Hepatocyte (in vitro differentiated cells): ENCODE results near the gene MITF.

Experiments used
- CTCF ChIP-seq: fragments of 200-600 bp; sonication (generic); IDR thresholded peaks from 2 replicates; pipeline ENCODE4 v1.5.1; 2016; ENCODE audit warnings: antibody characterized with exemption, mild to moderate bottlenecking; ENCODE audit not compliant: poor library complexity
- EZH2 ChIP-seq: fragments of 200-600 bp; sonication (generic); IDR thresholded peaks from 2 replicates; pipeline ENCODE4 v1.6.1; 2016; ENCODE audit warnings: antibody characterized with exemption, mild to moderate bottlenecking, borderline replicate concordance

- TF ChIP-seq CTCF (no peak), EZH2 (no peak)
These were observed 11.3 kb downstream of the MITF start for GRCh38 chr3:69750549-69750948.
